GM19468 (cell line): Measurements from ENCODE around the gene HHIPL2.
A peak's percentile ranks its signal among the peaks of the same experiment; 100 is the strongest.

Experiments used
- ATAC-seq: cut with Tn5 transposase; IDR thresholded peaks from one replicate; pipeline ENCODE4 v1.9.1; 2021; ENCODE audit warnings: mild to moderate bottlenecking, moderate library complexity, moderate number of reproducible peaks; ENCODE audit not compliant: unreplicated experiment; ENCODE audit errors: extremely low read depth

The HHIPL2 gene

DNA sequence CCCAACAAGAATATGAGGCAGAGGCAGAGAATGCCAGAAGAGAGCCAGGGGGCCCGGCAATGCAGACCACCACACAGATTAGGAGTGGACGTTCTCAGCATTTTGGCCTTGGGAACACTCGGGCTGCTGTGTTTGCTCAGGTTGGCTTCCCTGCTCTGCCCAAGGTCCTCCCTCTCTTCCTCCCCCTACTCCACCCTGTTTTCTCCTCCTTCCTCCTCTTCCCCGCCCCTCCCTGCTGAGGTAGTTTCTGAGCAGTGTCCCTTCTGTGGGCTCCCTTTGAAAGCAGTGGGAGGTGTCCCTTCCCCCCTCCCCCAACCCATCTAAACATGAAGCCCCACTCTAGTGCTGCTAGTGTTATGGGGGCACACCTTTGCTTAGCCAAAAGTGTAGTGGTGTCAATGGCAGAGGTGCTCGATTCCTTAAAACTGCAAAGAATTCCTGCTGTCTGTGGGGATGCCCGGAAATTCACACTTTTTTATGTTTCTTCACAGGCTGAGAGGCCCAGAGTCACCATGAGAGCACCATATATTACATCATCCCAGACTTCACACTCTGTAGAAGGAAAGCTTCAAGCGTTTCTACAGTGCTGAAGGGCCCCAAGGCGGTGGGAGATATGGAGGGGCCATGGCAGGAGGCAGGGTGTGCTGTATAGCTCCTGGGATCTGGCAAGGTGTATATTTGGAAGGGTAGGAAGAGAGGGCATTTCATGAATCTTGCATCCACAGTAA is at the start of gene HHIPL2:
TSS of gene HHIPL2 (minus strand) at position 161 of the 728 bp plus-strand sequence. CDS start at position 101, 60 bp downstream.
- ATAC-seq = no peak

DNA sequence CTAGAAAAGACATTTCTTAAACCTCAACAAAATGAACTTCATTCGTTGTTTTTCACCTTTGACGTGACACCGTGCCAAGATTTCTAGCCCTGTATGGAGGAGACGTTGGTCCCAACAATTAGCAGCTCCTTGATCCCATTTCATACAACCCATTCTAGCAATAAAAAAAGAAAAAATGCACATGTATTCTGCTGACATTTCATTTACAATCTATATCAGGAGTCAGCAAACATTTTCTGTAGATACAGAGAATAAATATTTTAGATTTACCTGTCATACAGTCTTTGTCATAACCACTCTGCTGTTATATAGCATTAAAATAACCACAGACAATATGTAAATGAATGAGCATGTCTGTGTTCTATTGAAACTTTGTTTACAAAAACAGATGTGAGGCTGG is 48.8 kb upstream of the HHIPL2 start:
- ATAC-seq = no peak

DNA sequence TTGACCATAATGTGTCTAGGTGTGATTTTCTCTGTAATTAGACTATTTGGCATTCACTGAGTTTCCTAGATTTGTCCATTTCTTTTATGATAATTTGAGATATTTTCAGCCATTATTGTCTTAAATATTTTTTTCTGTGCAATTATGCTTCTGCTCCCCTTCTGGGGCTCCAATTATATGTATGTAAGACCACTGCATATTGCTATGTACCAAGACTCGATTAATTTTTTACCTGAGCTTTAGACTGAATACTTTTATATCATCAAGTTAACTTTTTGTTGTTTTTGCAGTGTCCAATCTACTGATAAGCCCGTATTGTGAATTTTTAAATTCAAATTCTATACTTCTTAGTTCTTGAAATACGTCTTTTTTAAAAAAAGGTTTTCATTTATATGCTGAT is 46.9 kb upstream of the HHIPL2 start:
- no peak for ATAC-seq

DNA sequence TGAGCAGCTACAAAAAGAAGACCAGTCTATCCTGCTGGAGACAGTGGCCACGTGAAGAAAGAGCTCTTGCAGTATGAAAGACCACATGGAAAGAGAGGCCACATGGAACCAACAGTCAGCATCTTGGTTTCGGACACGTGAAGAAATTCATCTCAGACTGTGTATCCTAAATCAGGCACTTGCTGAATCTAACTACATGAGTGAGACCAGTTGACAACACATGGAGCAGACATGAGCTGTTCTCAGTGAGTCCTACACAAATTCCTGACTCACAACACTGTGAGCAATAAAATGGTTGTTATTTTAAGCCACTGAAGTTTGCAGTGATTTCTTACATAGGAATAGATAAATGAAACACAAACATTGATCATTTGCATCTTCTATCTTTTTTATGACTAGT is 44.3 kb upstream of the HHIPL2 start:
- ATAC-seq = no peak

DNA sequence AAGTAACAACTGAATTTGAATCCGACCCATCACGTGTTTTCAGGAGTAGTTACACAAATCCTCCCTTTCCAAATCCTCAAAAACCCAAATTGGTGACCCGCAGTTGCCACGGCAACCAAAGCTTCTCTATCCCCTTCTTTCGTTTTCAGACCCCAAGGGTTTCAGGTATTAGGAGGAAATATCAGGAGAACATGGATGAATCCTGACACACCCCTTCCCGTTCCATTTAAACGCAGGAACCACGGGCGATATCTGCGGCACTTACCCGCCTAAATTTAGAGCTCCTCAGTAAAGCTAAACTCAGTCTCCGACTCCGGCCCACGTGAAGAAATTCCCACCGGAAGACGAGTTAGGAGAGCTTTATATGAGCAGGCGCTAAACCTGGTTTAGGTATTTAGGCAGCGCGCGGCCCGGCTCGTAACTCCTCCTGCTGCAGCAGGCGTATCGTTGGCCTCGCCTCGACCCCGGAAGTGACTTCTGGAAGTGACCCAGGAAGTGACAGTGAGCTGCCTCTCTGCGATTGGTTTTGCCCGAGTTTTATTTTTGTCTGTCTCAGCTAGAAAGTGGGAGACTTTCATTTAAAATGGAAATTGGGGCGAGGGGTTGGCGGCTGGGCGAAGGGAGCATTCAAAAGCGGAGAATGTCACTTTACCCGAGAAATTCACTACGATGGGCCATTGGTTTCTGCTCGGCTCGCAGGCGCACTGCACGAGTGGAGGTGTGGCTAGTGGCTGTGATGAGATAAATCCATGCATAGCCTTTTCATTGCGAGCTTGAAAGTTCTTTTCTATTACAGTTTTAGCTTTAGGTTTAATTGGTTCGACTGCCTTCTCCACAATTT is 41.8 kb upstream of the HHIPL2 start, which contains the start of gene TAF1A:
TSS of gene TAF1A (minus strand) at position 472 of the 841 bp plus-strand sequence.
- ATAC-seq = peak; percentile 91

DNA sequence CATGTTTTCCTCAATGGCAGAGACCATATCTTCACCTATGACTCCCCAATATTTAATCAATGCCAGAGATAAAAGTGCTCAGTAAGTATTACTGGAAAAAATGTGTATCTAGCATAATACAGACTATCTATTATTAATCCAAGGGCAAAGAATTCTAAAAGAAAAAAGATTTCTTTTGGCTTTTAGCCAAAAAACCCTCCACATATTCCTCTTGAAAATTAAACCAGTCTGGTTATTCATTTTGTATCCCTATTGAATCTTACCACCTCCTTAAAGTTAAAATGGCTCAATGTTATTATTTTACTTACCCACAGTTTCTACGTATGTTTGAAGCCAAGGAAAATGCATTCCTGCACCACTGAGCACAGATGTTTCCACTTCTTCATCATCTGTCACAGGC is 40.2 kb upstream of the HHIPL2 start:
- no peak for ATAC-seq

DNA sequence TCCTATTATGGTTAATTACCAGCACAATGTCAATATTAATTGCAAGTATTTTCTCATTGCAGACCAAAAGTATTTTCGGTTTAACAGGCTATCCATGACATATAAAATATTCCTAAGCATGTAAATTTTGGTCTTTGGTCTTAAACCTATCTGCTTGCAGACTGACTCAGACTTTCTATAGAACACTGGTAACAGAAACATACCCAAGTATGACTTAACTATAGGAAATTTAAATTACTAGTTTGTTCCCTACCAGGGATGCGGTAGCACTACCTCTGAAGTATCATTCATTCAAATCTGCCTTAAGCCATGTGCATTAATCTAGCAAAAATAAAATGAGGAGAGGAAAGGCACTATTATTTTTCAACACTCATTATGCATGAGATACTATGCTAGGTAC is 38.9 kb upstream of the HHIPL2 start:
- no peak for ATAC-seq

DNA sequence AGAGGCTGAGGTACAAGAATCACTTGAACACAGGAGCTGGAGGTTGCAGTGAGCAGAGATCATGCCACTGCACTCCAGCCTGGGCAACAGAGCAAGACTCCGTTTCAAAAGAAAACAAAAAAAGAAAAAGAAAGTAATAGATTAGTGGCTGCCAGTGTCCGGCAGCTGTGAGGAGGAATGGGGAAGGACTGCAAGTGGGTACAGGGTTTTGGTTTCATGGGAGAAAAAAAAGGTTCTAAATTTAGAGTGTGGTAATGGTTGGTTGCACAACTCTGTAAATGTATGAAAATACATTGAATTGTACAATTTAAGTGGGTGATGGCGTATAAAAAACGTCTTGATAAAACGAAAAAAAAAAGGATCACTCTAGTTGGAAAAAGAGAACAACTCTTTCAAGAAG is 35.2 kb upstream of the HHIPL2 start:
- ATAC-seq = peak; percentile 93

DNA sequence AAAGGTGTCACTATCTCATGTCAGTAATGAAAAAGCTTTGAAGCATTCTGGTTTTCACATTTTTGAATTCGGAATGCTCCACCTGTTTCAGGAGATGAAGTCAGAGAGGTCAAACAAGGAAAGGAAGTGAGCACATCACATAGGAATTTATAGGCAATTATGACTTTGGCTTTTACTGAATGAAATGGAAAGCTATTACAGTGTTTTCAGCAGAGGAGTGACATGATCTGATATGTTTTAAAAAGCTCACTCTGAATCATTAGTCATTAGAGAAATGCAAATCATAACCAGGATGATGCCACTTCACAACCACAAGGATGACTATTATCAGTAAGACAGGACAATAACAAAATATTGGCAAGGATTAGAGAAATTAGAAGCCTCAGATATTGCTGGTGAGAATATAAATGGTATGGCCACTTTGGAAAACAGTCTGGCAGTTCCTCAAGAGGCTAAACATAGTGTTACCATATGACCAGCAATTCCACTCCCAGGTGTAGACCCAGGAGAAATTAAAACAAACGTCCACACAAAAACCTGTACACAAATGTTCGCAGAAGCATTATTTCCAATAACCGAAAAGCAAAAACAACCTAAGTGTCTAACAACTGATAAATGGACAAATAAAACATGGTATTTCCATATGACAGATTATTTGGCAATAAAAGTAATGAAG is 34.3 kb upstream of the HHIPL2 start:
- ATAC-seq = no peak

DNA sequence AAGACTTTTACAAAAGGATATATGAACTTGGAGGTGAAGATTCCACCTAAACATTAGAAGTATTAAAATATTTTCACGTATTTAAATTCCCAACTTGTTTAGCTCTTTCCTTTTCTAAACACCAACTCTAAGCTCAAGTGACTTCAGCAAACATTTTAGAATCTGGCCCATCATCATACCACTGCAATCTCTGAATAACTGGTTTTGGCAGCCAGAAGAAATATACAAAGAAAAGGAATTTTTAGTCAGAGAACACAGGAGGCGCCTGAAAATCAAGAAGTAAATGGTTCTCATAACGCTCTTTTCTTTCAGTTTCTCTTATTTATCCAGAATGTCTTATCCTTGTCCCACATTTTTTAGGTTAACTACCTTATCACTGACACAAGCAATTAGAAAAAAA is 31.4 kb upstream of the HHIPL2 start:
- ATAC-seq = no peak

DNA sequence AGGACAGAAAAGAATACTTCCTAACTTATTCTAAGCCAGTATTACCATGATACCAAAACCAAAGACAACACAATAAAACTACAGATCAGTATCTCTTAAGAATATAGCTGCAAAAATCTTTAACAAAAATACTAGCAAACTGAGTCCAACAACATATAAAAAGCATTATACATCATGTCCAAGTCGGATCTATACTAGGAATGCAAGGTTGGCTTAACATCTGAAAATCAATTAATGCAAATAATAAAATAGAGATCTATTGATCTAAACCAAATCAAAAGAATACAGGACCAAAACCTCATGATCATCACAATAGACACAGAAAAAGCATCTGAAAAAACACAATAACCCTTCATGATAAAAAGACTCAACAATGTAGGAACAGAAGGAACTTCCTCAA is 22.9 kb upstream of the HHIPL2 start:
- ATAC-seq = no peak

DNA sequence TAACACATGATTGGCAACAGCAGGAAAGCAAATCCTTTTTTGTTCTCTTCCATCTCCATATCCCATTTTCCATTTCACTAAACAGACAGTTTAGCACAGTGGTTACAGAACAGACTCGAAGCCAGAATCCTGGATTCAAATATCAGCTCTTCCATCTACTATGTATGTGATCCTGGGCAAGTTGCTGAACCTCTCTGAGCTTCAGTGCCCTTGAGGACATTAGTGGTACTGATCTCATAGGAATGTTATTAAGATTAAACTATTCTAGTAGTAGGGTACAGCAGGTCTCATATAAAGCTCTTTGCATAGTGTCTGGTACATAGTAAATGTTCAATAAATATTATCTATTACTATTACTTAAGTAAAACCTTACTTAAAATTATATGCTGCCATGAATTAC is 13.8 kb upstream of the HHIPL2 start:
- no peak for ATAC-seq

DNA sequence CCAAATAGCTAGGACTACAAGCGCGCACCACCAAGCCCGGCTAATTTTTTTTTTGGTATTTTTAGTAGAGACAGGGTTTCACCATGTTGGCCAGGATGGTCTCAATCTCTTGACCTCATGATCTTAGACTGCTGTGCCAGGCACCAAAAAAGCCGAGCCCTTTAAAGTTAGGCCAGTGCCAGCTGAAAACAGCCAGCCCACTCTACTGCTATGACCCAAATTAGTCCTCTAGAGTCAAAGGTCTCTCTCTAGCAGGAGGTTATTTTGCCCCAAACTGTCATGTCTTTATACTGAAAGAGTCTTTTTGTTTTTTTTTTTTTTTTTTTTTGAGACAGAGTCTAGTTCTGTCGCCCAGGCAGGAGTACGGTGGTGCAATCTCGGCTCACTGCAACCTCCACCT is 9.7 kb upstream of the HHIPL2 start:
- no peak for ATAC-seq

DNA sequence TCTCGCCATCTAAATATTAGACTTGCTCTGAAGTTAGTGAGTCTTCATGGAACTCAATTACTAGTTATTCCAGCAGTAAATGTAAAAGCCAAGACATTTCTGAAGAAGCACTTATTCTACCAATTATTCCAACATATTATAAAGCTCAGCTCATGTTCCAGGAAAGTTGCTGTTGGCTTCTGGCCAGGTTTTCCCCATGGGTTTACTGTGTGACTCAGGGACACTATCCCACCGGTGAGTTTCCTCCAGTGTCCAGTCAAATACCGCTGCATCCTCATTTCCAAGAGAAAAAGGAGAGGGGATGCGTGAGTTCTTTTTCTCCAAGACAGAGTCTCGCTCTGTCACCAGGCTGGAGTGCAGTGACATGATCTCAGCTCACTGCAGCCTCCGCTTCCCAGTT is 9.2 kb upstream of the HHIPL2 start:
- no peak for ATAC-seq

DNA sequence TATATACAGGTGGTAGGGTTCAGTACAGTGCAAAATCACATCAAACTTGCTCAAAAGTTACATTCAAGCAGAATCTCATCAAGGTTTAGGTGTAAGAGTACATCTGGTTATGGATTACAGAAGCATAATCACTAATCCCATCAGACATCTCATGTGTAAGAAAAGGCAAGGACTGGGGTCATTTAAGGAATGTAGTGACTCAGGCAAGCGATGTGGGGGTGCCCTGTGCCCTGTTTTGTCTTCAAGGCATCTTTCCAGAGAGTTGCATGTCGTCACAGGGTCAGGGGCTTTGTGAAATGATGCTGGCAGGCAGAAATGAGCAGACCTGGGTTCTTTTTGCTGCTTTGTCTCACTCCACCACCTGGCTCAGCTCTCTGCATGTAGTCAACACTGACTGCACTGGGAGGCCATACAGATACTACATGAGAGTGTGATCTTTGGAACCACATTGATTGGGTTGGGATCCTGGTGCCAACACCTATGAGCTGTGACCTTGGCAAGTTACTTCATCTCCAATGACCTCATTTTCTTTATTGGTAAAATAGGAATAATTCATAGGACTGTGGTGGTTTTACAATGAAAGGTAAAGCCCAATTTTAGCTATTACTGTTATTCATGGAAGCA is 8.2 kb upstream of the HHIPL2 start:
- no peak for ATAC-seq

DNA sequence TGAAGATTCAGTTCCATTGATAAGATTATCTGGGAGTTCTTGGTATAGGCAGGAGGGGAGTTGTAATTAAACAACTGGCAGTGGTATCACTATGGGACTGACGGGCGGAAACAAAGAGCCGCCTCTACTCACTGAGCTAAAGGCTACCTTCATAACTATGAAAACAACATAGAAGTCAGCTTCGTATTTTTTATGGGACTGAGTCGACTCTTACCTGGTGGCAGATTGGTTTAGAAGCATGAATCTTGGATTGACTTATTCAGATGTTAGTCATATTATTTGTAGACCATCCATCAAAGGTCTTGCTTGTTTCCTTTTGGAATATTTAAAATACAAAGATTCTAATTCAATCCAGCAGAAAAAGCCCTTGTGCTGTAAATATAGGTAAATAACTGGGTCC is 6.3 kb upstream of the HHIPL2 start:
- no peak for ATAC-seq

DNA sequence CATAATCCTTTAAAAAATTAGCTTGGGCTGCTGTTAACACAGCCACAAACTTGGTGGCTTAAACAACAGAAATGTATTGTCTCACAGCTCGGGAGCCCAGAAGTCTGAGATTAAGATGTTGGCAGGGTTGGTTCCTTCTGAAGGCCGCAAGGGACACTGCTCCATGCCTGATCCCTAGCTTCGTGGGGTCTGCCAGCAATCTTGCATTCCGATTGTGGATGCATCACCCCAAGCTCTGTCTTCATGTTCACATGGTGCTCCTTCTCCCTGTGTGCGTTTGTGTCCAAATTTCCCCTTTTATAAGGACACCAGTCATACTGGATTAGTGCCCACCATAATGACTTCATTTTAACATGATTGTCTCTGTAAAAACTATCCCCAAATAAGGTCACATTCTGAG is 5.0 kb upstream of the HHIPL2 start:
- no peak for ATAC-seq

DNA sequence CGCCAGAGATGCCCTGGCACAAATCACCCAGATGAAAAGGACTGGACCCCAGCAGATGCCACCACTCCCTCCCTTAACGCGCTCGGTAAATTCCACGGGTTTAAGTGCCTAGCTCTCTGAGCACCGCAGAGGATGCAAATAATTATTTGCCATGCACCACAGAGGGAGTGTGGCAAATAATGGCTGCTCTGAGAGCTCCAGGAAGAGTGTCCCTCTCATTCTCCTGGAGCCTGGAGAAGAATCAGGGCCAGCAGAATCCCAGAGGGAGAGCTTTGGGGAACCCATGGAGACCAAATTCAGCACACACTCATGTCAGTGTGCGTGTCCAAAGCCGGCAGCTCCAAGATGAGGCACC is 667 bp downstream of the HHIPL2 start:
- no peak for ATAC-seq

DNA sequence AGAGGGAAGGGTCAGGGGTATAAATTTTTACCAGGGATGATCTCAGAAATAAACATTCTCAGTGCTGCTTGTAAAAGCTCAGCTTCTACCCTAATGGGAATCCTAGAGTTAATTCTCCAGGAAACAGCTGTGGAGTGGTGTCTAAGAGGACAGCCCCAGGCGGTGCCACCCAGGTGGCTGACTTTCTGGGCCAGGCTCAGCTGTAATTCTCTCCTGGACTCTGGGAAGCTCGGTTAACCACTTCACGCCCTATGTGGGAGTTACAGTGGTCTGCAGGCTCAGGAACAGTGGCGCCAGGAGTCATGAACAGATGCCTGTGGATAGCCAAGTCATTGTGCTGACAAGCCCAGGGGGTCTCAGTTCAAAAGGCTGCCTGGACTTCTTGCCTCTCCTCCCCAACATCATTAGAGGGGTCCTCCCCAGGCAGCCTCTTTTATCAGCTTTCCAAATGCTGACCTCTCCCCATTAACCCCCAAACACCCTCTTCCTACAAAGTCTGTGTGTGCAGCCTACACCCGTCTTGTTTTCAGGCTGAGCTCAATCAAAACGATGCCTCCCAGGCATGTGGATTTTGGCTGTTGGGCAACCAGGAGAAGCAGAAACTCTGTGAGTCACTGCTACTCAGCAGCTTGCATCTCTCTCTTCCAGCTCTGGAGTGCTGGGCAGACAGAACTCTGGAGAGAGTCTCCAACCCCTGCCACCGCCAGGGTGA is 1.2 kb downstream of the HHIPL2 start:
- ATAC-seq = no peak

DNA sequence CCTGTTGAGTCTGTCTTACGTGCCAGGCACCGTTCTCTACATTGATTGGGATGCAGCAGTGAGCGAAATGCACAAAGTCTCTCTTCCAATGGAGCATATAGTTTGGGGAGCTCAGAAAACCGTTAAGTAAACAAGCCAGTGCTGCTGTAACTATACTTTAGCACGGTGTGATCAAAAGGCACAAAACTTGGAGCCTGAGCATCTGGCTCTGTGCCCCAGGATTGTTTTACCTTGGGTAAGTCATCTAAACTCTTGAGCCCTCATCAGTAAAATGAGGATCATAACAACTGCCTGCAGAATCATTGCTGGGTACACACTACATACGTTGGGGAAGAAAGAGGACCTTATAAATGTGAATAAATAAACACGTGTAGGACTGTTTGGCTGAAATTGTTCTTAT is 1.8 kb downstream of the HHIPL2 start:
- ATAC-seq = no peak
